Breast epithelium (tissue), 4 donors: ENCODE measurements around the gene PCSK1N. TPM values are rescaled to one million over a fixed set of nuclear protein-coding genes. Genes with fewer than 3 reads are reported as not detected.

Experiments used
- DNase-seq, 2 donors: peaks; one replicate each; pipeline ENCODE4 v3.0.0-alpha.2; 2019; ENCODE audit warnings: low spot score in 2 of 2
- H3K27ac ChIP-seq, 2 donors: fragments of 200-600 bp; sonication (generic) in 1 of 2; one replicate each; pipeline ENCODE4 v1.5.1; 2016 to 2019; ENCODE audit warnings: mild to moderate bottlenecking in 1 of 2
- H3K27me3 ChIP-seq, 2 donors: fragments of 200-600 bp; sonication (generic) in 1 of 2; one replicate each; pipeline versions ENCODE4 v1.5.1 to v1.6.0; 2017 to 2019; ENCODE audit warnings: control low read depth in 1 of 2, mild to moderate bottlenecking in 1 of 2
- H3K36me3 ChIP-seq: fragments of 200-600 bp; one replicate; pipeline ENCODE4 v1.5.1; 2019
- H3K4me1 ChIP-seq, 2 donors: fragments of 200-600 bp; sonication (generic); one replicate each; pipeline ENCODE4 v1.5.1; 2016 to 2019; ENCODE audit warnings: control low read depth in 1 of 2
- H3K4me3 ChIP-seq, 3 donors: fragments of 200-600 bp; sonication (generic); 1 replicate in 2 of 3; 2 replicates in 1 of 3; pipeline ENCODE4 v1.5.1; 2016 to 2019; ENCODE audit warnings: mild to moderate bottlenecking in 3 of 3, moderate library complexity in 2 of 3
- H3K9me3 ChIP-seq, 2 donors: fragments of 200-600 bp; sonication (generic) in 1 of 2; one replicate each; pipeline ENCODE4 v1.5.1; 2016 to 2019; ENCODE audit warnings: control low read depth in 1 of 2
- POLR2A ChIP-seq: fragments of 450-650 bp; IDR thresholded peaks from one replicate; pipeline ENCODE4 v1.6.1; 2016; ENCODE audit warnings: antibody characterized with exemption, mild to moderate bottlenecking, moderate library complexity
- POLR2AphosphoS5 ChIP-seq, 3 donors: sonication (generic); formaldehyde crosslinking; IDR thresholded peaks; one replicate each; pipeline ENCODE4 v1.6.1; 2017; ENCODE audit warnings: antibody characterized with exemption in 3 of 3
- intact Hi-C: fragments of 100-400 bp; cut with DNase I; formaldehyde crosslinking; loops from one replicate; pipeline ENCODE4 v1.15.1; 2023; ENCODE audit warnings: low total_unique reads
- total RNA-seq, 3 donors: library from RNA; depleted of rRNA; stranded (reverse); fragments of >200 nt; gene quantifications; one replicate each; pipeline ENCODE4 v1.1.0, GENCODE V29; 2016
- TF ChIP-seq, protein P1 (sequence below), 3 donors: fragments of 450-650 bp; IDR thresholded peaks; one replicate each; pipeline ENCODE4 v1.5.1; 2016 to 2017; ENCODE audit warnings: antibody characterized with exemption in 3 of 3, mild to moderate bottlenecking in 3 of 3, moderate library complexity in 3 of 3

The PCSK1N gene
- total RNA-seq, 3 donors from 2014 or later: 1.4 to 3.6 (median 2.2) TPM

DNA sequence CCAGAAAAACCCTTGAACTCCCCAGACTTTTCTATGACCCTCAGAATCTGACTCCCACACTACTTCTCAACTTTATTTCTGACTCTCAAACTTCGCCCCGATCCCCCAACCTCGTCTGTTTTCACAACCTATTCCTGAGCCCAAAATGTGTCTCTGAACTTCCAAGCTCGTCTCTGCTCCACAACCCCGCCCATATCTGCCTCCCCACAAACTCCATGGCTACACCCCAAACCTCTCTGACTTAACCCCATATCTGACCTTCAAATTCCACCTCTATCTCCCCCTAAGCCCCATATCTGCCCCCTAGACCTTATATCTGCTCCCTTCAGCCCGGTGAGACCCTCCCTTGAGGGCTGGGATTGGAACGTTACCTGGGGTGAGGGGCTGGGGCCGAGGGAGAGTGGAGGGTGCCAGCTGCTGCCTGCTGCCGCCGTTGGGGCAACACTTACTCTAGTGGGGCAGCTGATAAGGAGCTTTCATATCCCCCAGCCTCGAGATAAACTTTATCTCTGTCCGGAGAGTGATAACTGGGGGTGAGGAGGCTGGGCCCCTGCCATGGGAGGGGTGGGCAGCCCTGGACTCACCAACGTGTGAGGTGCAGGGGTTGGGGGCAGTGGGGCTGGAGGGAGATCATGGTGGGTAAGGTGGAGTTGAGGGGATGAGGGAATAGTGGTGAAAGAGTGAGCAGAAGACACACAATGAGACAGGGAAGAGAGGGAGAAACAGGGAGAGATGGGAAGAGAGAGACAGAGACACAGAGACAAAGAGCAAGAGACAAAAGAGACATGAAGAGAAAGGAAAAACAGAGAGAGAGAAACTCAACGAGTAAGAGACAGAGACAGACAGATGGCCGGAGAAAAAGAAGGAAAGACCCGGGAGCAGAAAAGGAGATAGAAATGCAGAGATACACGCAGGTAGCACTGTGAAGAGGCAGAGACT, 47.6 kb downstream of the PCSK1N start:
- no peak for DNase-seq
- H3K4me1 ChIP-seq: no peaks in the 10 kb centered on the region
- no peaks in the 10 kb centered on the region for H3K9me3 ChIP-seq
- no peak overlapping the region for H3K4me3 ChIP-seq
- intact Hi-C loops: no loop called here
- TF ChIP-seq POLR2A: no peak
- TF ChIP-seq, protein P1, sequence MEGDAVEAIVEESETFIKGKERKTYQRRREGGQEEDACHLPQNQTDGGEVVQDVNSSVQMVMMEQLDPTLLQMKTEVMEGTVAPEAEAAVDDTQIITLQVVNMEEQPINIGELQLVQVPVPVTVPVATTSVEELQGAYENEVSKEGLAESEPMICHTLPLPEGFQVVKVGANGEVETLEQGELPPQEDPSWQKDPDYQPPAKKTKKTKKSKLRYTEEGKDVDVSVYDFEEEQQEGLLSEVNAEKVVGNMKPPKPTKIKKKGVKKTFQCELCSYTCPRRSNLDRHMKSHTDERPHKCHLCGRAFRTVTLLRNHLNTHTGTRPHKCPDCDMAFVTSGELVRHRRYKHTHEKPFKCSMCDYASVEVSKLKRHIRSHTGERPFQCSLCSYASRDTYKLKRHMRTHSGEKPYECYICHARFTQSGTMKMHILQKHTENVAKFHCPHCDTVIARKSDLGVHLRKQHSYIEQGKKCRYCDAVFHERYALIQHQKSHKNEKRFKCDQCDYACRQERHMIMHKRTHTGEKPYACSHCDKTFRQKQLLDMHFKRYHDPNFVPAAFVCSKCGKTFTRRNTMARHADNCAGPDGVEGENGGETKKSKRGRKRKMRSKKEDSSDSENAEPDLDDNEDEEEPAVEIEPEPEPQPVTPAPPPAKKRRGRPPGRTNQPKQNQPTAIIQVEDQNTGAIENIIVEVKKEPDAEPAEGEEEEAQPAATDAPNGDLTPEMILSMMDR (IDR thresholded peaks at IDR 0.05): no peak
- TF ChIP-seq POLR2AphosphoS5 (IDR thresholded peaks at IDR 0.05): no peak
- H3K27ac ChIP-seq: no peak overlapping the region
- no peaks in the 10 kb centered on the region for H3K36me3 ChIP-seq
- peaks cover 0 to 63% of the 10 kb centered on the region in 2 donors for H3K27me3 ChIP-seq

DNA sequence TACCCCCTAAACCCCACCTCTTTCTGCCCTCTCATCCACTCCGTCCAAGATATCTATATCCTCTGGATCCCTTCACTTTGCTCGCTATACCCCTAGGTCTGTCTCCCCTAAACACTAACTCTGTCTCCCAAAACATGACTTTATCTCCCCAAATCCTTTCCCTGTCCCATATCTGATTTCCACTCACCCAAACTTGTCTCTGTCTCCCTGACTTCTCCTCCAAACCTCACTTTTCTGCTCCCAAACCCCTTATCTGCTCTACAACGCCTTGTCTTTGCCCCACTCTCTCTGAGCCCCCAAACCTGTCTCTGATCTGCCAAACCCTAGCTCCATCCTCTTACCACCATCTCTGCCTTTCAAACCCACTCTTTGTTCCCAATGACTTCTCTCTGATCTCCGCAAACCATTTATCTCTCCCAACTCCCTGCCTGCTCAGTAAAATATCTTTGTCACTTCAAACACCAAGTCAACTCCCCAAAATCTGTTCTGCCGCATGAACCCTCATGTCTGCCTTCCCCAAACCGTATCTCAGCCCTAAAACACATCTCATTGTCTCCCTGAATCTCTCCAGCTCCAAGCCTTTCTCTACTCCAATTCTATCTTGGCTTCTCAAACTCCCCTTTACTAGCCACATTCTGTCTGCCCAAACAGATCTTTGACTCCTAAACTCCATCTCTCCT, 48.4 kb downstream of the PCSK1N start:
- no peak overlapping the region for H3K4me3 ChIP-seq
- no peak overlapping the region for H3K27ac ChIP-seq
- TF ChIP-seq, protein P1 (IDR thresholded peaks at IDR 0.05): no peak
- no peak for TF ChIP-seq POLR2AphosphoS5 (IDR thresholded peaks at IDR 0.05)
- TF ChIP-seq POLR2A: no peak
- no peaks in the 10 kb centered on the region for H3K4me1 ChIP-seq
- DNase-seq: no peak
- peaks cover 0 to 63% of the 10 kb centered on the region in 2 donors for H3K27me3 ChIP-seq
- no peaks in the 10 kb centered on the region for H3K9me3 ChIP-seq
- intact Hi-C loops: no loop called here
- H3K36me3 ChIP-seq: no peaks in the 10 kb centered on the region

DNA sequence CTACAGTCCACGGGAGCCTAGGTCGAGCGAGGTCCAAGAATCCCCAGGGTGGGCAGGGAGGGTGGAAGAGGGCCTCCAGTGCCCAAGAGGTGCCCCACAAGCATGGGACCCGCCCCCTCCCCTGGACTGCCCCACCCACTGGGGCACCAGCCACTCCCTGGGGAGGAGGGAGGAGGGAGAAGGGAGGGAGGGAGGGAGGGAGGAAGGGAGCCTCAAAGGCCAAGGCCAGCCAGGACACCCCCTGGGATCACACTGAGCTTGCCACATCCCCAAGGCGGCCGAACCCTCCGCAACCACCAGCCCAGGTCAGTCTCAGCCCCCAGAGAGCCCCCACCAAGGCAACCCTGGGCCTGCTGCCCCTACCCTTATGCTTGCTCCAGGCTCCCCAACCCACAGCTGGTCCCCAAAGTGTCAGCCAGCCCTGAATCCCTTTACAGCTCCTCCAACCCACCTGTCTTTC, 49.0 kb downstream of the PCSK1N start, which contains the start of gene GATA1:
TSS of gene GATA1 (plus strand) at position 250 of the 460 bp plus-strand sequence. CDS start 4,520 bp downstream, outside the sequence.
- no peak for DNase-seq
- Histone ChIP-seq H3K4me3 (no peak within 1 kb of the TSS), H3K27ac (no peak within 1 kb of the TSS), H3K36me3 (no peaks in the 10 kb centered on the region), H3K27me3 (peaks cover 0 to 63% of the 10 kb centered on the region in 2 donors), H3K4me1 (no peaks in the 10 kb centered on the region), H3K9me3 (no peaks in the 10 kb centered on the region)
- intact Hi-C loops: no loop called here
- TF ChIP-seq, protein P1 (IDR thresholded peaks at IDR 0.05): no peak
- no peak for TF ChIP-seq POLR2AphosphoS5 (IDR thresholded peaks at IDR 0.05)
- no peak for TF ChIP-seq POLR2A

DNA sequence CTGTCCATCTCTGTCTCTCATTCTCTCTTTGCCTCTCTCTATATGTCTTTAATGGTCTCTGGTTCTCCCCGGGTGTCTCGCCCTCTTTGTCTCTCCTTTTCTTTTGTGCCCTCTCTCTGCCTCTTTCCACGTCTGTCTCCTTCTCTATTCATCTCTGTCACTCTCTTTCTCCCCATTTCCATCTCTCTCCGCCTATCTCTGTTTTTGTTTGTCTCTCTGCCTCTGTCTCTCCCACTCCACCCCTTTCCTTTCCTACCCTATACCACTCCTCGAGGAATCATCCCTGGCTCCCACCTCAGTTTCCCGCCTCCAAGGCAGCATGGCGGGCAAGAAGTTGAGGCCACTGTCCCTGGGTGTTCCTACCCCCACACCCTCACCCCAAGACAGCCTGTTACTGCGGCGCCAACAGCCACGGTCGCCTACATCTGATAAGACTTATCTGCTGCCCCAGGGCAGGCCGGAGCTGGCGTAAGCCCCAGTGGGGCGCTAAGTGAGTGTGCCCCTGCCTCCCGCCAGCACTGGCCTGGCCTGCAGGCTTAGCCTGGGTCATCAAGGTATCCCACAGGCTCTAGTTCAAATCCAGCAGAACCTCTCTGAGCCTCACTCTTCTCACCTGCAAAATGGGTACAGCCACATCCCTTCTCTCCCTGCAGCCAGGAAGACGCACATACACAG, 49.7 kb downstream of the PCSK1N start:
- intact Hi-C loops: no loop called here
- H3K36me3 ChIP-seq: no peaks in the 10 kb centered on the region
- no peaks in the 10 kb centered on the region for H3K9me3 ChIP-seq
- no peak overlapping the region for H3K4me3 ChIP-seq
- no peak overlapping the region for H3K27ac ChIP-seq
- DNase-seq: no peak
- H3K27me3 ChIP-seq: peaks cover 0 to 58% of the 10 kb centered on the region in 2 donors
- H3K4me1 ChIP-seq: no peaks in the 10 kb centered on the region
- no peak for TF ChIP-seq POLR2A

DNA sequence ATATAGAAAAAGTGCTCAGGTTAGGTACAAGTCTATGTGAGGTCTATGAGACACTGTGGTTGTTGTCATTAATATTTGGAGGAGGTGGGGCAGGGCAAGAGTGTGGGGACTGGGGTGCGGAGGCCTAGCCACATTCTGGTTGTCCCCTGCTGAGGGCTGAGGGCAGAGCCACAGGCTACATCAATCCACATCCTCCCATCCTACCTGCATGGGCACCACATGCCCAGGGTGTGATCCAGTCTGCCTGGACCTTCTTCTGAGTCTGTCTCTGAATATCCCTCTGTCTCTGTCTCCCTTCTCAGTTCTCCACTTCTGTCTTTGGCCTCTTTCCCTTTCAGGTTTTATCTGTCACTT, 50.2 kb downstream of the PCSK1N start:
- TF ChIP-seq POLR2AphosphoS5 (IDR thresholded peaks at IDR 0.05): no peak
- no peak for TF ChIP-seq POLR2A
- TF ChIP-seq, protein P1 (IDR thresholded peaks at IDR 0.05): no peak
- intact Hi-C loops: no loop called here

More for the DNA sequence above, 50.2 kb downstream of the PCSK1N start:
- Histone ChIP-seq H3K36me3 (no peaks in the 10 kb centered on the region), H3K27me3 (peaks cover 0 to 53% of the 10 kb centered on the region in 2 donors), H3K27ac (no peak overlapping the region), H3K9me3 (no peaks in the 10 kb centered on the region), H3K4me3 (no peak overlapping the region), H3K4me1 (no peaks in the 10 kb centered on the region)
- no peak for DNase-seq
